DMS79 treated with DMSO at 0.1 percent for 48 hours (cell line): Measurements from ENCODE around the gene RAI1.
"Not testable (repeated sequence)": the region's sequence is repeated elsewhere in the genome, so short reads cannot be mapped to it uniquely, and the experiment has no call there.

Experiments used
- DNase-seq: peaks from one replicate; lab custom pipeline; 2025; lab: John Stamatoyannopoulos, UW

The RAI1 gene

GRCh38 chr17:17681187-17681743 lies at the start of gene RAI1:
Gene RAI1, plus strand, starts transcription at chr17:17681458. Its CDS starts 111,491 bp downstream, at chr17:17792949.
- peak; percentile 41 for DNase-seq

GRCh38 chr17:17632690-17633089 lies 48.6 kb upstream of the RAI1 start:
- DNase-seq, result not testable (repeated sequence)

- DNase-seq, result no peak
Observed at GRCh38 chr17:17633310-17633709, 47.9 kb upstream of the RAI1 start.

- no peak for DNase-seq
Observed at GRCh38 chr17:17635126-17635525, 46.1 kb upstream of the RAI1 start.

GRCh38 chr17:17635537-17636271 lies 45.6 kb upstream of the RAI1 start:
- DNase-seq, result not testable (repeated sequence)

- no peak for DNase-seq
Observed at GRCh38 chr17:17636272-17636885, 44.9 kb upstream of the RAI1 start.

GRCh38 chr17:17638467-17638866 lies 42.8 kb upstream of the RAI1 start:
- no peak for DNase-seq

GRCh38 chr17:17639661-17640270 lies 41.5 kb upstream of the RAI1 start:
- not testable (repeated sequence) for DNase-seq

GRCh38 chr17:17641621-17642409 lies 39.4 kb upstream of the RAI1 start:
- peak; percentile 46 for DNase-seq

- not testable (repeated sequence) for DNase-seq
Observed at GRCh38 chr17:17645148-17645547, 36.1 kb upstream of the RAI1 start.

- no peak for DNase-seq
Observed at GRCh38 chr17:17645961-17646360, 35.3 kb upstream of the RAI1 start.

GRCh38 chr17:17647524-17648178 lies 33.6 kb upstream of the RAI1 start:
- DNase-seq, result no peak

- DNase-seq, result no peak
Observed at GRCh38 chr17:17648762-17649161, 32.5 kb upstream of the RAI1 start.

- no peak for DNase-seq
Observed at GRCh38 chr17:17650959-17651358, 30.3 kb upstream of the RAI1 start.

GRCh38 chr17:17653343-17653742 lies 27.9 kb upstream of the RAI1 start:
- no peak for DNase-seq

GRCh38 chr17:17659340-17659739 lies 21.9 kb upstream of the RAI1 start:
- no peak for DNase-seq

- DNase-seq, result no peak
Observed at GRCh38 chr17:17661134-17661533, 20.1 kb upstream of the RAI1 start.

- no peak for DNase-seq
Observed at GRCh38 chr17:17661834-17662385, 19.3 kb upstream of the RAI1 start.

- no peak for DNase-seq
Observed at GRCh38 chr17:17663160-17664063, 17.8 kb upstream of the RAI1 start.

- no peak for DNase-seq
Observed at GRCh38 chr17:17664064-17664452, 17.2 kb upstream of the RAI1 start.
